Endodermal cell (in vitro differentiated cells): ENCODE results near the gene TSPAN4. TPM values are rescaled to one million over a fixed set of nuclear protein-coding genes. Genes with fewer than 3 reads are reported as not detected.

Experiments used
- DNase-seq: peaks from one replicate; pipeline ENCODE4 v3.0.0-alpha.2; 2017
- H3K27ac ChIP-seq: 2 replicates; pipeline ENCODE4 v1.5.1; 2013; ENCODE audit warnings: mild to moderate bottlenecking, low read depth, low read length, moderate library complexity
- H3K27me3 ChIP-seq: 2 replicates; pipeline ENCODE4 v1.6.1; 2013; ENCODE audit warnings: mild to moderate bottlenecking, low read length, moderate library complexity; ENCODE audit not compliant: insufficient read depth, control insufficient read depth, poor library complexity, severe bottlenecking
- H3K36me3 ChIP-seq: 2 replicates; pipeline ENCODE4 v1.7.0; 2013; ENCODE audit warnings: mild to moderate bottlenecking, low read length, moderate library complexity; ENCODE audit not compliant: control insufficient read depth, insufficient read depth
- H3K4me1 ChIP-seq: one replicate; pipeline ENCODE4 v1.7.0; 2013; ENCODE audit warnings: low read length; ENCODE audit not compliant: control insufficient read depth, insufficient read depth
- H3K4me3 ChIP-seq: 2 replicates; pipeline ENCODE4 v1.5.1; 2013; ENCODE audit warnings: mild to moderate bottlenecking, low read length, moderate library complexity
- H3K9ac ChIP-seq: 2 replicates; pipeline ENCODE4 v1.6.1; 2013; ENCODE audit warnings: mild to moderate bottlenecking, low read length, moderate library complexity; ENCODE audit not compliant: poor library complexity, severe bottlenecking; ENCODE audit errors: extremely low read depth
- H3K9me3 ChIP-seq: 2 replicates; pipeline ENCODE4 v1.6.1; 2013; ENCODE audit warnings: mild to moderate bottlenecking, low read length, moderate library complexity; ENCODE audit not compliant: control insufficient read depth
- H3K27ac Mint-ChIP-seq: 2 replicates; pipeline ENCODE4 v1.8.0; 2020; ENCODE audit warnings: mixed read lengths
- H3K27me3 Mint-ChIP-seq: 2 replicates; pipeline ENCODE4 v1.8.0; 2021; ENCODE audit warnings: mild to moderate bottlenecking, mixed read lengths; ENCODE audit not compliant: insufficient read depth
- H3K36me3 Mint-ChIP-seq: 2 replicates; pipeline ENCODE4 v1.8.0; 2020; ENCODE audit warnings: low read depth, mixed read lengths
- H3K4me1 Mint-ChIP-seq: 2 replicates; pipeline ENCODE4 v1.8.0; 2020; ENCODE audit warnings: mixed read lengths
- H3K4me3 Mint-ChIP-seq: 2 replicates; pipeline ENCODE4 v1.8.0; 2020; ENCODE audit warnings: mild to moderate bottlenecking, moderate library complexity, mixed read lengths
- H3K9me3 Mint-ChIP-seq: 2 replicates; pipeline ENCODE4 v1.8.0; 2020; ENCODE audit warnings: mild to moderate bottlenecking, mixed read lengths
- CTCF ChIP-seq: fragments of 200-600 bp; sonication (generic); conservative IDR thresholded peaks from 2 replicates; pipeline ENCODE4 v1.5.0; 2021; ENCODE audit warnings: antibody characterized with exemption, mild to moderate bottlenecking
- WGBS, 2 experiments: methylation state at CpG; one replicate each; pipeline versions ENCODE4 v1.1.5 to v1.1.7; 2013; ENCODE audit warnings: missing lambda C conversion rate in 2 of 2, mixed read lengths in 1 of 2; ENCODE audit not compliant: insufficient coverage in 1 of 2, insufficient read length in 1 of 2; 5-methylcytosine and 5-hydroxymethylcytosine counted together
- total RNA-seq, 2 donors: library from RNA; stranded (reverse); fragmentation: NEBNext Ultra II Directional in 1 of 2; extraction: Animal tissue kit (Norgen Biotek cat#: 25700) in 1 of 2; gene quantifications; 2 replicates in 1 of 2; 3 replicates in 1 of 2; pipeline ENCODE4 v1.2.1, GENCODE V29; 2021

TSPAN4 gene
- total RNA-seq, 2 donors from 2014 or later, result 56.8 to 71.1 TPM

GRCh38 chr11:831961-832528 lies 10.6 kb upstream of the TSPAN4 start:
- H3K36me3 ChIP-seq, result peaks cover 8% of the 10 kb centered on the region
- H3K27me3 Mint-ChIP-seq, result peaks cover 47% of the 10 kb centered on the region
- peak overlapping the region; percentile 59 for H3K4me3 Mint-ChIP-seq
- peaks cover 20% of the 10 kb centered on the region for H3K4me1 ChIP-seq
- peaks cover 24% of the 10 kb centered on the region for H3K4me1 Mint-ChIP-seq
- H3K27ac Mint-ChIP-seq, result no peak overlapping the region
- no peak for TF ChIP-seq CTCF
- no peak overlapping the region for H3K27ac ChIP-seq
- peaks cover 7% of the 10 kb centered on the region for H3K36me3 Mint-ChIP-seq
- no peaks in the 10 kb centered on the region for H3K9me3 Mint-ChIP-seq
- H3K9ac ChIP-seq, result no peak overlapping the region
- no peaks in the 10 kb centered on the region for H3K9me3 ChIP-seq
- DNase-seq, result no peak
- WGBS, 2 experiments, result 47 to 59% methylated on average over 20 to 23 of the region's 23 CpGs
- H3K27me3 ChIP-seq, result peaks cover 48% of the 10 kb centered on the region
- peak overlapping the region; percentile 73 for H3K4me3 ChIP-seq

- peaks cover 21% of the 10 kb centered on the region for H3K4me1 Mint-ChIP-seq
- 0% methylated on average over 3 to 51 of the region's 67 CpGs for WGBS, 2 experiments
- peak within 1 kb of the TSS; percentile 59 for H3K4me3 Mint-ChIP-seq
- no peaks in the 10 kb centered on the region for H3K9me3 Mint-ChIP-seq
- H3K27me3 Mint-ChIP-seq, result peaks cover 46% of the 10 kb centered on the region
- Histone ChIP-seq H3K4me1 (peaks cover 20% of the 10 kb centered on the region), H3K36me3 (peaks cover 13% of the 10 kb centered on the region), H3K4me3 (peak within 1 kb of the TSS; percentile 86), H3K9me3 (no peaks in the 10 kb centered on the region), H3K9ac (peak within 1 kb of the TSS; percentile 68), H3K27me3 (peaks cover 44% of the 10 kb centered on the region), H3K27ac (no peak within 1 kb of the TSS)
- peak; percentile 92 for DNase-seq
- H3K36me3 Mint-ChIP-seq, result peaks cover 10% of the 10 kb centered on the region
- TF ChIP-seq CTCF, result peak; percentile 34
- peak within 1 kb of the TSS; percentile 39 for H3K27ac Mint-ChIP-seq
These were observed 10.0 kb upstream of the TSPAN4 start, which contains the start of gene CD151 for GRCh38 chr11:832529-833113. Gene CD151 (plus strand): TSS chr11:832952. CDS start chr11:836070, 3,118 bp downstream.

GRCh38 chr11:833114-833791 lies 9.4 kb upstream of the TSPAN4 start:
- Mint-ChIP-seq H3K36me3 (peaks cover 16% of the 10 kb centered on the region), H3K9me3 (no peaks in the 10 kb centered on the region), H3K27me3 (peaks cover 39% of the 10 kb centered on the region), H3K4me1 (peaks cover 16% of the 10 kb centered on the region), H3K27ac (peak overlapping the region; percentile 39), H3K4me3 (peak overlapping the region; percentile 59)
- peak; percentile 81 for DNase-seq
- no peak overlapping the region for H3K27ac ChIP-seq
- H3K9ac ChIP-seq, result peak overlapping the region; percentile 68
- peaks cover 20% of the 10 kb centered on the region for H3K4me1 ChIP-seq
- no peaks in the 10 kb centered on the region for H3K9me3 ChIP-seq
- TF ChIP-seq CTCF, result no peak
- H3K36me3 ChIP-seq, result peaks cover 19% of the 10 kb centered on the region
- H3K27me3 ChIP-seq, result peaks cover 38% of the 10 kb centered on the region
- peak overlapping the region; percentile 86 for H3K4me3 ChIP-seq
- 2% methylated on average over 12 to 54 of the region's 55 CpGs for WGBS, 2 experiments
